ENCODE data around the gene TIAM1. TPM values are rescaled to one million over a fixed set of nuclear protein-coding genes. Genes with fewer than 3 reads are reported as not detected.

The TIAM1 gene
- total and polyA plus RNA-seq, 2 experiments from 2014 or later, result 3.2 to 7.6 TPM

DNA sequence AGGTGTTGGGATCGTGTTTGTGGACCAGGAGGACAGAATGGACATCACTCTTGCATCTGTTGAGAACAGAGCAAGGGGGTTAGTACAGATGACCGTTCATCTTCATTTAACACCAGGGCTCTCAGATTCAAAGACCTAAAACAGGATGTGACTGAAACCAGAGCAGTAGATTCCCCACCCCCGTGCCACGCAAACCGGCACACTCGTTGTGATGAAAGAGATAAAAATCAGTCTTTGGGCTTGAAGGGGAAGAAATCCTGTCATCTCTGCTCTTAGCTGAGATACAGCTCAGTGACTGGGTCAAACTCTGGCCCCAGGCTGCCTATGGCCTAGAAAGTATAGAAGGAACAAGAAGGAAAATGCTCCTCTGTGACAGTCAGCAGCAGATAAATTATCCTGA lies 159.6 kb downstream of the TIAM1 start:
- Histone ChIP-seq H3K4me3 (no peak overlapping the region), H3K79me2 (ENCODE audit: insufficient read depth) (no peaks in the 10 kb centered on the region), H3K4me2 (ENCODE audit: unreplicated experiment) (no peak overlapping the region), H2AFZ (no peak overlapping the region), H4K20me1 (ENCODE audit: insufficient read depth) (no peaks in the 10 kb centered on the region), H3K4me1 (ENCODE audit: insufficient read depth) (no peaks in the 10 kb centered on the region), H3F3A (ENCODE audit: insufficient read depth) (no peaks in the 10 kb centered on the region), H3K9ac (no peak overlapping the region), H3K36me3 (ENCODE audit: low read depth) (no peaks in the 10 kb centered on the region), H3K27me3 (replicated peaks; ENCODE audit: insufficient read depth) (no peaks in the 10 kb centered on the region), H3K27ac (no peak overlapping the region), H3K9me2 (ENCODE audit: insufficient read depth) (no peaks in the 10 kb centered on the region), H3K9me3 (ENCODE audit: low read depth) (no peaks in the 10 kb centered on the region)
- no peak for TF ChIP-seq EZH2 (IDR thresholded peaks at IDR 0.05; ENCODE audit: insufficient read depth, poor library complexity, severe bottlenecking)
- no peak for TF ChIP-seq EZH2phosphoT487 (IDR thresholded peaks at IDR 0.05; ENCODE audit: insufficient read depth, low read depth)
- in situ Hi-C loops (cut with MboI), result loop anchor here (5.0 kb wide), 1 partner anchor 77 kb away; no protein-coding TSS in a partner anchor
- 59 to 64% methylated on average over 6 of the region's 6 CpGs for WGBS, 2 experiments (ENCODE audit: low coverage in 1 of 2, low lambda C conversion rate in 2 of 2, missing lambda C conversion rate in 2 of 2)
- DNase-seq, result no peak

DNA sequence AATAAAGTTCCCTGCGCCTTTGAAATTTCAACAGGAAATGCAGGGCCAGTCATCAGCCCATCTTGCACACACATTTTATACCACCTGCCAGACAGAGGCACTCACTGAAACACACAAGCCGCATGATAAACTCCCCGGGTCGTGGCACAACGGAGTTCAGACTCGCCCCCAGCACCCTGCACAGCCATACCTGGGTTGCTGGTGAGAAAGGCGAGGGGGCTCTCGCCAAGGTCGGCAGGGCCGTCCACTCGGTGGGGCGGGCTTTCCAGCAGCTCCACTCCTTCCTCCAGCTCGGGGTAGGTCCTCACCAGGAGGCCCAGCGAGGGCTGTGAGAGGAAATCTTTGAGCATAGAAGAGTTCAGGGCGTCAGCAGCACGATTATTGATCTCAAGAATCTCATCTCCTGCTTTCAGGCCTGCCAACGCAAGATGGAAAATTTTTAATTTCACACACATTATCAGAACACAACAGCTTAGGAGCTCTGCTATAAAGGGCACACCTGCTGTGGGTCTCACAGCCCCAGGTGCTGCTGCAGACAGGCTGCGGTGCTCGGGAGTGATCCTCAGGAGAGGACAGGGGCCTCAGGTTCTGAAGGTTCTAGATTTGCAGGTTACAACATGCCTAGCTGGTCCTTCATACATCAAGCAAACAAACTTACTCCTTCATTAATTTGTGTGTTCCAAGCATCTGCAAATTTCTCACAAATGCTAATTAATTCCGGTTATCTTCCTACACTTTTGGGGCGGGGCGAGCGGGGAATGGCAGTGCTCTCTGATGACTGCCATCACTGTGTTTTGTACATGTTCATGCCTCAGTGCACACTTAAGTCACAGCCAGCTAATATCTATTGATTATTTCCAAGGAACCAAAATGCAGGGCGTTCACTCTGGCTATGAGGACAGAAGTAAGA lies 161.6 kb downstream of the TIAM1 start:
- Histone ChIP-seq H2AFZ (no peak overlapping the region), H3K4me2 (ENCODE audit: unreplicated experiment) (no peak overlapping the region), H3K9ac (no peak overlapping the region), H3K79me2 (ENCODE audit: insufficient read depth) (no peaks in the 10 kb centered on the region), H3K9me3 (ENCODE audit: low read depth) (no peaks in the 10 kb centered on the region), H3K27me3 (replicated peaks; ENCODE audit: insufficient read depth) (no peaks in the 10 kb centered on the region), H3K4me3 (no peak overlapping the region), H3K9me2 (ENCODE audit: insufficient read depth) (no peaks in the 10 kb centered on the region), H3K27ac (no peak overlapping the region), H3K4me1 (ENCODE audit: insufficient read depth) (no peaks in the 10 kb centered on the region), H4K20me1 (ENCODE audit: insufficient read depth) (no peaks in the 10 kb centered on the region), H3K36me3 (ENCODE audit: low read depth) (no peaks in the 10 kb centered on the region), H3F3A (ENCODE audit: insufficient read depth) (no peaks in the 10 kb centered on the region)
- in situ Hi-C loops (cut with MboI), result loop anchor here (5.0 kb wide), 1 partner anchor 75 kb away; no protein-coding TSS in a partner anchor
- no peak for DNase-seq
- WGBS, 2 experiments (ENCODE audit: low coverage in 1 of 2, low lambda C conversion rate in 2 of 2, missing lambda C conversion rate in 2 of 2), result 85 to 88% methylated on average over 24 of the region's 24 CpGs
- TF ChIP-seq EZH2phosphoT487 (IDR thresholded peaks at IDR 0.05; ENCODE audit: insufficient read depth, low read depth) (no peak), EZH2 (IDR thresholded peaks at IDR 0.05; ENCODE audit: insufficient read depth, poor library complexity, severe bottlenecking) (no peak)

DNA sequence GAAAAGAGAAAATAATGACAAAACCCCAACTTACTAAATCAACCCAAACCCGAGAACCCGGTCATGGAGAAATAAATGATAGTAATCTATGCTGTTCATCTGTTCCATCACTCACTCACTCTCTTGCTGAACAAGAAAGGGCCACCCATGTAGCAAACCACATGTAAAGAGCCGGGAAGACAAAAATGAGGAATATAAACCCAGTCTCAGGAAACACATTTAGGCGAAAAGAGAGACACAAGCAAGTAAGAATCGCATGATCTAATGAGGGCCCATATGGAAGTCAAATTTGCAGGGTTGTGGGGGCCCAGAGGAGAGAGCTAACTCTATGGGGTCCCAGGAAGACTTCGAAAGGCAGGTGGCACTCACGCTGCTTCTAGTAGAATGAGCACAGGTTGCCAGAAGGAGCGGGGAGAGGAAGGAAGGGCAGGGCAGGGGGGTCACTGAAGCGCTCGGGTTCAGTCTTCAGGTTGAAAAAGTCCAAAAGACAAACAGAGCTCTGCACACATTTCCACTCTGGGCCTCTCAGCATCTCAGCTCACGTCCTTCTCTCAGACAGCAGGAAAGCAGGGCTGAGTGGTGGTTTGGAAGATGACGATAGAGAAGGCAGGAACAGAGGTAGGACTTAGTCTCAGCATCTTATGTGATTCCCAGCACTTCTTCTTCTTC lies 162.8 kb downstream of the TIAM1 start:
- no peaks in the 10 kb centered on the region for H3F3A ChIP-seq (ENCODE audit: insufficient read depth)
- H3K4me1 ChIP-seq (ENCODE audit: insufficient read depth), result no peaks in the 10 kb centered on the region
- in situ Hi-C loops (cut with MboI), result loop anchor here (5.0 kb wide), 1 partner anchor 74 kb away; no protein-coding TSS in a partner anchor
- H3K36me3 ChIP-seq (ENCODE audit: low read depth), result no peaks in the 10 kb centered on the region
- no peak overlapping the region for H3K4me3 ChIP-seq
- no peaks in the 10 kb centered on the region for H3K27me3 ChIP-seq (replicated peaks; ENCODE audit: insufficient read depth)
- no peaks in the 10 kb centered on the region for H3K9me3 ChIP-seq (ENCODE audit: low read depth)
- no peaks in the 10 kb centered on the region for H4K20me1 ChIP-seq (ENCODE audit: insufficient read depth)
- H2AFZ ChIP-seq, result no peak overlapping the region
- H3K4me2 ChIP-seq (ENCODE audit: unreplicated experiment), result no peak overlapping the region
- TF ChIP-seq EZH2phosphoT487 (IDR thresholded peaks at IDR 0.05; ENCODE audit: insufficient read depth, low read depth) (no peak), EZH2 (IDR thresholded peaks at IDR 0.05; ENCODE audit: insufficient read depth, poor library complexity, severe bottlenecking) (no peak)
- H3K9ac ChIP-seq, result no peak overlapping the region
- no peak overlapping the region for H3K27ac ChIP-seq
- no peaks in the 10 kb centered on the region for H3K9me2 ChIP-seq (ENCODE audit: insufficient read depth)
- no peaks in the 10 kb centered on the region for H3K79me2 ChIP-seq (ENCODE audit: insufficient read depth)
- whole genome bisulfite sequencing, 2 experiments (ENCODE audit: low coverage in 1 of 2, low lambda C conversion rate in 2 of 2, missing lambda C conversion rate in 2 of 2), result 83 to 85% methylated on average over 12 of the region's 12 CpGs
- DNase-seq, result no peak

DNA sequence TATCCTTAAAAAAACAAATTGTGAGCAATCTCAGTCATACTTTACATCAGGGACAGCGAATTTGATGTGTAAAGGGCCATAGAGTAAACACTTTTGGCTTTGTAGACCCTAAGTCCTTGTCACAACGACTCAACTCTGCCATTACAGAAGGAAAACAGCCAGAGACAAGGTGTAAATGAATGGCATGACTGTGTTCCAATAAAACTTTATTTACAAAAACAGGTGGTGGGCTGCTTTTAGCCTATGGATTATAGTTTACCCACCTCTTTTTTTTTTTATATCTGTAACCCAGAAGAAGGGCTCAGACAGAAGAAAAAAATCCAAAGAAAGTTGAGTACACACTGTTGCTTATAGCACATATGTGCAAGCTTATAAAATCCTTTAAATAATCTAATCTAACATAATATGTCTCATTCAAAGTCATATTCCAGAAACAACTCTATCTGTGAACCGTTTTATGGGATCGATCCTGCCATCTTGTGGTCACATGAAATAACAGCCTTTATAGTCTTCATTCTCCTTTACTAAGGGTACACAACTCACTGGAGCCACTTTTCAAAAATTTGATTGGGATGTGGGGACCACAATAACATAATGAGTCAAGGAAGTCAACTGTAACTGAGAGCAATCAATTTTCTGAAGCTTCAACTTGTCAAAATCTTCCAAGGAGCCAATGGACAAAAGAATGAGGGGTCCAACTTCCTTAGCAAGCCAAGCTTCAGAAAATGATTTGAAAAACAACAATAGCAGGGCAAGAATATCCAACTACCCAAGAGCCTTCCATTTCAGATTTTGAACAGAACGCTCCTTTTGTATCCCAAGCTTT lies 163.6 kb downstream of the TIAM1 start:
- no peaks in the 10 kb centered on the region for H4K20me1 ChIP-seq (ENCODE audit: insufficient read depth)
- no peaks in the 10 kb centered on the region for H3K4me1 ChIP-seq (ENCODE audit: insufficient read depth)
- H3K4me2 ChIP-seq (ENCODE audit: unreplicated experiment), result no peak overlapping the region
- H3K4me3 ChIP-seq, result no peak overlapping the region
- H3K27ac ChIP-seq, result no peak overlapping the region
- WGBS, 2 experiments (ENCODE audit: low coverage in 1 of 2, low lambda C conversion rate in 2 of 2, missing lambda C conversion rate in 2 of 2), result 36 to 39% methylated on average over 5 of the region's 5 CpGs
- no peaks in the 10 kb centered on the region for H3K9me2 ChIP-seq (ENCODE audit: insufficient read depth)
- H3K27me3 ChIP-seq (replicated peaks; ENCODE audit: insufficient read depth), result no peaks in the 10 kb centered on the region
- DNase-seq, result peak; percentile 68
- no peaks in the 10 kb centered on the region for H3K79me2 ChIP-seq (ENCODE audit: insufficient read depth)
- no peaks in the 10 kb centered on the region for H3K36me3 ChIP-seq (ENCODE audit: low read depth)
- in situ Hi-C loops (cut with MboI), result loop anchor here (5.0 kb wide), 1 partner anchor 73 kb away; no protein-coding TSS in a partner anchor
- H3F3A ChIP-seq (ENCODE audit: insufficient read depth), result no peaks in the 10 kb centered on the region
- H3K9me3 ChIP-seq (ENCODE audit: low read depth), result no peaks in the 10 kb centered on the region
- TF ChIP-seq EZH2phosphoT487 (IDR thresholded peaks at IDR 0.05; ENCODE audit: insufficient read depth, low read depth) (no peak), EZH2 (IDR thresholded peaks at IDR 0.05; ENCODE audit: insufficient read depth, poor library complexity, severe bottlenecking) (no peak)
- no peak overlapping the region for H3K9ac ChIP-seq
- H2AFZ ChIP-seq, result no peak overlapping the region

Data from GM23248 (cell line).